Lower leg skin (tissue), 3 donors: ENCODE measurements around the gene CEACAM3.
"Not testable (repeated sequence)": the region's sequence is repeated elsewhere in the genome, so short reads cannot be mapped to it uniquely, and the experiment has no call there.

Experiments used
- CTCF ChIP-seq, 3 donors: fragments of 450-650 bp; IDR thresholded peaks; one replicate each; pipeline ENCODE4 v1.5.1; 2016; ENCODE audit warnings: antibody characterized with exemption in 3 of 3, mild to moderate bottlenecking in 3 of 3, moderate library complexity in 2 of 3
- POLR2A ChIP-seq, 2 donors: fragments of 450-650 bp; IDR thresholded peaks; one replicate each; pipeline ENCODE4 v1.6.1; 2016 to 2017; ENCODE audit warnings: antibody characterized with exemption in 2 of 2, mild to moderate bottlenecking in 1 of 2, moderate library complexity in 1 of 2

- not testable (repeated sequence) for TF ChIP-seq CTCF, POLR2A (IDR thresholded peaks at IDR 0.05)
Measured at GRCh38 chr19:41789053-41789452, 7.3 kb upstream of the CEACAM3 start.
